Mucosa of rectum (tissue), 2 donors: Measurements from ENCODE around the gene CXCL8.

ENCODE experiments used
- H3K27ac ChIP-seq, 2 donors: one replicate each; pipeline ENCODE4 v1.7.0; 2013; ENCODE audit warnings: inconsistent platforms in 2 of 2, low read depth in 2 of 2, low read length in 2 of 2
- H3K27me3 ChIP-seq, 2 donors: one replicate each; pipeline ENCODE4 v1.7.0; 2013; ENCODE audit warnings: low read length in 2 of 2; ENCODE audit not compliant: control insufficient read depth in 2 of 2, insufficient read depth in 2 of 2
- H3K36me3 ChIP-seq, 2 donors: one replicate each; pipeline ENCODE4 v1.7.0; 2013; ENCODE audit warnings: low read length in 2 of 2; ENCODE audit not compliant: control insufficient read depth in 2 of 2, insufficient read depth in 2 of 2
- H3K4me1 ChIP-seq, 2 donors: one replicate each; pipeline ENCODE4 v1.7.0; 2013; ENCODE audit warnings: low read length in 2 of 2, mild to moderate bottlenecking in 1 of 2; ENCODE audit not compliant: control insufficient read depth in 2 of 2, insufficient read depth in 2 of 2
- H3K4me3 ChIP-seq, 2 donors: one replicate each; pipeline ENCODE4 v1.7.0; 2013; ENCODE audit warnings: low read length in 2 of 2
- H3K9ac ChIP-seq, 2 donors: one replicate each; pipeline ENCODE4 v1.7.0; 2013; ENCODE audit warnings: low read length in 2 of 2, low read depth in 1 of 2, mild to moderate bottlenecking in 1 of 2
- H3K9me3 ChIP-seq, 2 donors: one replicate each; pipeline ENCODE4 v1.7.0; 2013; ENCODE audit warnings: low read length in 2 of 2; ENCODE audit not compliant: control insufficient read depth in 2 of 2
- donor health status: healthy.
- donor health status: Normal muscosa, but diverticular disease.

Gene CXCL8

DNA sequence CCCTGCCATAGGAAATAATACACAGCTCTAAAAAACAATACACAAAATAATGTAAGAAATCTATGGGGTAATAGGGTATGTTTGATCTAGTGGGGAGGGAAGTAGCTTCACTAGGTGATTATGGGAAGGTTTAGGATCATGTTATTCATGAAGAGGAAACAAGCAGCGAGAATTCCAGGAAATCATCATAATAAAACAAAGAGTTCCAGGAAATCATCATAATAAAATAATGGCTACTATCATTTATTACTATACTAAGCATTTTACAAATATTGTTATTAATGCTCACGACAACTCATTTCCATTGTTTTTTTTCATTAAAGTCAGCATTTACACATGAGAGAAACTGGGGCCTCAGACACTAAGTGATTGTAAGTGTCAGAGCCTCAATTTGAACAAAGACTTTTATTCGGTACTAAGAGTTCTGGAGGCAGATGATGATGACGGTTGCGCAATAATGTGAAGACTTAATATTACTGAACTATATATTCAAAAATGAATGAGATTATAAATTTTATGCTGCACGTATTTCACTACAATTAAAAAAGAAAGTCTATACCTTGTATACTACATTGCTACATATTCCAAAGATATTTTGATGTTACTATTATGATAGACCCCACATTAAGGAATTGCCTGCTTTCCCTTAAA is 12.2 kb upstream of the CXCL8 start:
- Histone ChIP-seq H3K4me1 (no peaks in the 10 kb centered on the region), H3K9ac (no peak overlapping the region), H3K4me3 (no peak overlapping the region), H3K27me3 (no peaks in the 10 kb centered on the region), H3K27ac (no peak overlapping the region), H3K36me3 (no peaks in the 10 kb centered on the region), H3K9me3 (no peaks in the 10 kb centered on the region)

DNA sequence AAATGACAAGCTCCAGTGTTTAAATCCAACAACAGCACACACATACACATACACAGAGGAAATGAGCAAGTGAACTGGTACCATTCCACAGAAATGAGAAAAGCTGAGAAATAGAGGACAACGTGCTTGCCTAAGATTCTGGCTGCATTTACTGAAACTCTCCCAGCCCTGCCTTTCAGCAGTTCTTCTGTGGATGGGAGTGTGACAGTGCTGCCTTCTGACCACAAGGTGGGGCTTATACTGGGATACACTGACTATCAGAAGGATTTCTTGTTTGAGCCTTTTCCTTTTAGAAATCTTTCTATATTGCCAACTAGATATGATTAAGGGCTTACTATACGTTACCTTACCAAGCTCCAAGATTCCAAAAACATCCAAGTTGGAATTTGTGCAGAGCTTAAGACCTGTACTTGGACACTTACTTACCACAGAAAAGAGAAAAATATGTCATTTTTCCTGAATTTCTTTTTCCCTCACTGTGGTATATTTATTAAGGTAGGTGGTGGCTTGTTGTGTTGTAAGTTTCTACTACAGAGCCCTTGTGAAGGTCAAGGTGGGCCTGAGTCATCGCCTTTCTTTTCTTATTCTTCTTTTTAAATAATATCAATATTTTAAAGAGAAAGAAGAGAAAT is 10.7 kb upstream of the CXCL8 start:
- H3K9me3 ChIP-seq = no peaks in the 10 kb centered on the region
- no peak overlapping the region for H3K9ac ChIP-seq
- H3K4me1 ChIP-seq = no peaks in the 10 kb centered on the region
- no peaks in the 10 kb centered on the region for H3K27me3 ChIP-seq
- H3K27ac ChIP-seq = no peak overlapping the region
- H3K4me3 ChIP-seq = no peak overlapping the region
- H3K36me3 ChIP-seq = no peaks in the 10 kb centered on the region

GRCh38 chr4:73730292-73730691 is 10.1 kb upstream of the CXCL8 start:
- no peaks in the 10 kb centered on the region for H3K9me3 ChIP-seq
- no peaks in the 10 kb centered on the region for H3K27me3 ChIP-seq
- no peaks in the 10 kb centered on the region for H3K4me1 ChIP-seq
- no peak overlapping the region for H3K27ac ChIP-seq
- no peaks in the 10 kb centered on the region for H3K36me3 ChIP-seq
- H3K4me3 ChIP-seq = no peak overlapping the region
- no peak overlapping the region for H3K9ac ChIP-seq

DNA sequence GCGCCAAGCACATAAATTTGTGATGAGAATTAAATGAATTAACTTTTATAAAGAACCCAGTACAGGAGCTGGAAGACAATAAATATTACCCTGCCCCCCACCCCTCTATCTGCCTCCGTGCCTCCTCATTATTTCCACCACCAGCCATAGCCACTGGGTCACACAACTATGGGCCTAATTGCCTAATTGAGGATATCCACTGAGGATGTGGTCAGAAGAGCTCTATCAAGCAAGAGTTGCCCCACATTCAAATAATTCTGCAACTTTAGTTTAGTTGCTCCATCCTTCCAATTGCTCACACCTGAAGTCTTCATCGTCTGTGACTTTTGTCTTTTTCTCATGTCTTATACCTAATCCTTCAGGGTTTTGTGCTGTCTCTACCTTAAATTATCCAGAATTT is 9.5 kb upstream of the CXCL8 start:
- Histone ChIP-seq H3K27me3 (no peaks in the 10 kb centered on the region), H3K27ac (no peak overlapping the region), H3K4me1 (no peaks in the 10 kb centered on the region), H3K9ac (no peak overlapping the region), H3K36me3 (no peaks in the 10 kb centered on the region), H3K9me3 (no peaks in the 10 kb centered on the region), H3K4me3 (no peak overlapping the region)

GRCh38 chr4:73731968-73732610 is 8.3 kb upstream of the CXCL8 start:
- H3K9me3 ChIP-seq = no peaks in the 10 kb centered on the region
- no peak overlapping the region for H3K9ac ChIP-seq
- no peaks in the 10 kb centered on the region for H3K27me3 ChIP-seq
- no peak overlapping the region for H3K4me3 ChIP-seq
- no peaks in the 10 kb centered on the region for H3K36me3 ChIP-seq
- H3K27ac ChIP-seq = no peak overlapping the region
- H3K4me1 ChIP-seq = no peaks in the 10 kb centered on the region

- Histone ChIP-seq H3K27me3 (no peaks in the 10 kb centered on the region), H3K36me3 (no peaks in the 10 kb centered on the region), H3K27ac (no peak overlapping the region), H3K9ac (no peak overlapping the region), H3K9me3 (no peaks in the 10 kb centered on the region), H3K4me1 (no peaks in the 10 kb centered on the region), H3K4me3 (no peak overlapping the region)
These were observed 7.5 kb upstream of the CXCL8 start for GRCh38 chr4:73732759-73733431.

- Histone ChIP-seq H3K9ac (no peak overlapping the region), H3K27ac (no peak overlapping the region), H3K9me3 (no peaks in the 10 kb centered on the region), H3K27me3 (no peaks in the 10 kb centered on the region), H3K4me1 (no peaks in the 10 kb centered on the region), H3K4me3 (no peak overlapping the region), H3K36me3 (no peaks in the 10 kb centered on the region)
These were observed 5.8 kb upstream of the CXCL8 start for GRCh38 chr4:73734530-73735001.

- H3K9me3 ChIP-seq = no peaks in the 10 kb centered on the region
- no peak overlapping the region for H3K27ac ChIP-seq
These were observed 5.1 kb upstream of the CXCL8 start for GRCh38 chr4:73735231-73735630.

DNA sequence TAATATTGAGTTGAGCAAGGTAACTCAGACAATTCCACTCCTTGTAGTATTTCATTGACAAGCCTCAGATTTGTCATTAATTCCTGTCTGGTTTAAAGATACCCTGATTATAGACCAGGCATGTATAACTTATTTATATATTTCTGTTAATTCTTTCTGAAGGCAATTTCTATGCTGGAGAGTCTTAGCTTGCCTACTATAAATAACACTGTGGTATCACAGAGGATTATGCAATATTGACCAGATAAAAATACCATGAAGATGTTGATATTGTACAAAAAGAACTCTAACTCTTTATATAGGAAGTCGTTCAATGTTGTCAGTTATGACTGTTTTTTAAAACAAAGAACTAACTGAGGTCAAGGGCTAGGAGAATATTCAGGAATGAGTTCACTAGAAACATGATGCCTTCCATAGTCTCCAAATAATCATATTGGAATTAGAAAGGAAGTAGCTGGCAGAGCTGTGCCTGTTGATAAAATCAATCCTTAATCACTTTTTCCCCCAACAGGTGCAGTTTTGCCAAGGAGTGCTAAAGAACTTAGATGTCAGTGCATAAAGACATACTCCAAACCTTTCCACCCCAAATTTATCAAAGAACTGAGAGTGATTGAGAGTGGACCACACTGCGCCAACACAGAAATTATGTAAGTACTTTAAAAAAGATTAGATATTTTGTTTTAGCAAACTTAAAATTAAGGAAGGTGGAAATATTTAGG is 821 bp downstream of the CXCL8 start:
- H3K4me1 ChIP-seq = no peaks in the 10 kb centered on the region
- no peaks in the 10 kb centered on the region for H3K36me3 ChIP-seq
- H3K9me3 ChIP-seq = no peaks in the 10 kb centered on the region
- no peaks in the 10 kb centered on the region for H3K27me3 ChIP-seq
- H3K27ac ChIP-seq = no peak overlapping the region
- no peak overlapping the region for H3K4me3 ChIP-seq
- no peak overlapping the region for H3K9ac ChIP-seq

More at GRCh38 chr4:73735231-73735630, 5.1 kb upstream of the CXCL8 start:
- Histone ChIP-seq H3K36me3 (no peaks in the 10 kb centered on the region), H3K4me1 (no peaks in the 10 kb centered on the region), H3K4me3 (no peak overlapping the region), H3K9ac (no peak overlapping the region), H3K27me3 (no peaks in the 10 kb centered on the region)
